ENCODE results near the gene ZBTB9. TPM values are rescaled to one million over a fixed set of nuclear protein-coding genes. Genes with fewer than 3 reads are reported as not detected.

ZBTB9 gene
- total RNA-seq, 2 donors from 2014 or later = 4.4 to 5.9 TPM

DNA sequence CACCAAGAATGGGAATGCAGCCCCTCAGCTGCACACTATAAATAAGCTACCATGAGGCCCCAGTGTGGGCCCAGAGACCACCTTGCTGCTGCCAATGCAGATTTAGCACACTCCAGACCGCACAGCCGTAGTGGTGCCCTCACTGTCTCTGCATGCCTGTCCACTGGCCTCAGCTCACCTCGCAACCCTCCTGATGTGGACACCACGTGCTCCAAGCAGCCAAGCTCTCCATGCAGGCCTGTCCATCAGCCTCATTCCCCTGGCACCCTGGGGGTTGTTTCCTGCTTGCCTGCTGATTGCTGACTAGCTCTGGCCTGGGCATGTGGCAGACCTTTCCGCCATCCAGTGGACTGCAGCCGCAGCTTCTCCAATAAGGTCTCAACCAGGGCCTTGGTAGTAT, 36.2 kb downstream of the ZBTB9 start:
- intact Hi-C loops (cut with DNase I) = no loop called here
- ATAC-seq = no peak

DNA sequence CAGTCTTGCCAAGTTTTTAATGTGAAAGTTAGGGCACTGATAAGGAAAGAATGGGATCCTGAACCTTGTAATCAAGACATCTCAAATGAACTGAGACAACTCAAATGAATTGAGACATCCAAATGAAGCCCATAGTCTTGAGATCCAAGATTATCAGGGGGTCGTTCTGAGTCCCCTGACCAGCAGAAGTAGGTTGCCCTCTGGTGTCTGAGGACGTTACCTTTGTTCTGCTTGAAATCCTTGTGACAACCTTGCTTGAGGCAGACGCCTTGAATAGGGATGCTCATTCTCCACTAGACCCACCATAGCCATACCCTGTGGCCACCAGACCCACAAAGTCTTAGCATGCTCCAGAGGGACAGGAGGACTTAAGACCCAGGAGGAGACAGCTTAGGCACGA, 37.7 kb downstream of the ZBTB9 start:
- intact Hi-C loops (cut with DNase I) = no loop called here
- ATAC-seq = no peak
- DNase-seq = no peak

More for the DNA sequence above, 36.2 kb downstream of the ZBTB9 start:
- no peak for DNase-seq

DNA sequence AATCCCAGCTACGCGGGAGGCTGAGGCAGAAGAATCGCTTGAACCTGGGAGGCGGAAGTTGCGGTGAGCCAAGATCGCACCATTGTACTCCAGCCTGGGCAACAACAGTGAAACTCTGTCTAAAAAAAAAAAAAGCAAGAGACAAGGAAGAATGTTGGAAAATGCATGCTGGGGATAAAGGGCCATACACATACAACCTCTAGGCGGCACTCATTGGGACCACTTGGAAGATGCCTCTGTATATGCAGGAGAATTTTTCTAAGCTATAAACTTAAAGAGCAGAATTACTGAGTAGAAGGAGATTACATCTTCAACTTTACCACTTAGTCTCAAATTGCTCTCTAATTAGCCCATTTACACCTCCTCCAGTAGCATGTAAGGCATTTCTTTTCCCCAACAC, 42.8 kb downstream of the ZBTB9 start:
- no peak for ATAC-seq
- no peak for DNase-seq

DNA sequence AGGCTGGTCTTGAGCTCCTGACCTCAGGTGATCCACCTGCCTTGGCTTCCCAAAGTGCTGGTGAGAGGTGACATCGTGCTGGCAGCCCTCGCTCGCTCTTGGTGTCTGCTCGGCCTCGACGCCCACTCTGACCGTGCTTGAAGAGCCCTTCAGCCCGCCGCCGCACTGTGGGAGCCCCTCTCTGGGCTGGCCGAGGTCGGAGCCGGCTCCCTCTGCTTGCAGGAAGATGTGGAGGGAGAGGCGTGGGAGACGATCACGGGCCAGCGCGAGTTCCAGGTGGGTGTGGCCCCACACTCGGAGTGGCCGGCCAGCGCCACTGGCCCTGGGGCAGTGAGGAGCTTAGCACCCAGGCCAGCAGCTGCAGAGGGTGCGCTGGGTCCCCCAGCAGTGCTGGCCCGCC, 48.1 kb downstream of the ZBTB9 start:
- DNase-seq = no peak
- intact Hi-C loops (cut with DNase I) = no loop called here
- ATAC-seq = no peak

More for the DNA sequence above, 42.8 kb downstream of the ZBTB9 start:
- intact Hi-C loops (cut with DNase I) = no loop called here

DNA sequence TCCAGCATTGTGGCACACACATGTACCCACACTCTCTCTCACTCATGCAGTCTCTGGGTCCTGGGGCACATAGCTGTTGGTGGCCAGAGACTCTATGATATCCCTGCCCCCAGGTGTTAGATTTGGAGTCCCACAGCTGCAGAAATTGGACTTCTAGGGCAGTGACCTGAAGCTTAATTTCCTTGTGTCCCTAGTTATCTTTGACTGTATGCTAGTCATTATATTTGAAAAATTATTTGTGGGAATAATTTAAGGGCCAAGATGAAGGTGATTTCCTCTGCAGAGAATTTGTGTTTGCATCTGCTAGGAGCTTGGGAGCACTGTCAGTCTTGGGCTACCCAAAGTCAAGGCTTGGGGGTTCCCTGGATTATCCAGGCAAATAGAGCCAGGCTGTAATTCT, 50.1 kb downstream of the ZBTB9 start:
- ATAC-seq (no peak), DNase-seq (no peak)
- intact Hi-C loops (cut with DNase I) = no loop called here

DNA sequence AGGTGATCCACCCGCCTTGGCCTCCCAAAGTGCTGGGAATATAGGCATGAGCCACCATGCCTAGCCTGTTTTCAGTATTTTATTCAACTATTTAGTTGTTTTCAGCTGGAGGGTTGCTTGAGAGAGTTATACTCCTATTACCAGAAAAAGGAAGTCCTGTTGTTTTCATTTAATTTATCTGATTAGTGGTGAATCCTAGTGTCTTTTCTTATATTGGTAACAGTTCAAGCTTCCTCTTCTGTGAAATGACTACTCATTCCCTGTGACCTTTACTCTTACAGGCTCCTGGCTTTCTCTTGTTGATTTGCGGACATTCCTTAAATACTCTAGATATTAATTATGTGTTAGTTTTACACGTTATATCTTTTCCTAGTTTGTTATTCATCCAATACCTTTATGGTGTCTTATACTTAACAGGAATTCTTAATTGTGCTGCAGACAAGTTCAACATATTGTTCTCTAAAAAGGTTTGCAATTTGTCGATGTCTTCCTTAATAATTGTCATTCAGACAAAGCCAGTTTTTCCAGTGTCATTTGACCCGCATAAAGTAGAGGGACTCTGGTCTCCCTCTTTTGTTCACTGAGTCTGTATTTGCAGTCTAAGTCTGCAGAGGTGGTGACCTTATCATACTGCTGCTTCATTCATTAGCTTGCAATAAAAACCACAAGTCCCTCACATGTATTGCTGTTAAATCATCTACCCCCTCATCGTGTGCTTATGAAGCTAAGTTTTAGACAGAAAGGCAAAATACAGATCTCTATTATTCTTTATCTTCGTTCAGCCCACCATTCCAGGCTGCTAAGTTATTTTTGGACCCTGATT, 51.4 kb downstream of the ZBTB9 start:
- ATAC-seq = no peak
- DNase-seq = no peak
- intact Hi-C loops (cut with DNase I) = no loop called here

Small RNAs within 50 kb of the gene (microRNA-seq; reads per million reads assigned to microRNA genes)
- 0 to 0.20 reads per million in 2 donors for gene MIR5004

Other genes with a start within 250 kb of the ZBTB9 start
- 10 to 100 TPM; 13.3 to 14.3 TPM for gene HSD17B8, start 249.9 kb upstream of the ZBTB9 start, total RNA-seq
- 10 to 100 TPM; 29.7 to 30.0 TPM for gene RING1, start 246.1 kb upstream of the ZBTB9 start, total RNA-seq
- gene VPS52, start 182.7 kb upstream of the ZBTB9 start, total RNA-seq = 10 to 100 TPM; 25.9 to 33.4 TPM
- 1,000 to 10,000 TPM; 1,167 to 1,230 TPM for gene RPS18, start 182.5 kb upstream of the ZBTB9 start, total RNA-seq
- gene B3GALT4, start 177.5 kb upstream of the ZBTB9 start, total RNA-seq = 1 to 10 TPM; 7.5 to 9.8 TPM
- 10 to 100 TPM; 19.0 to 31.6 TPM for gene WDR46, start 165.3 kb upstream of the ZBTB9 start, total RNA-seq
- 10 to 100 TPM; 43.9 to 47.5 TPM for gene PFDN6, start 165.0 kb upstream of the ZBTB9 start, total RNA-seq
- gene RGL2, start 155.6 kb upstream of the ZBTB9 start, total RNA-seq = 10 to 100 TPM; 48.5 to 54.3 TPM
- gene TAPBP, start 140.5 kb upstream of the ZBTB9 start, total RNA-seq = 10 to 100 TPM; 74.0 to 80.9 TPM
- 10 to 100 TPM; 14.1 to 15.7 TPM for gene ZBTB22, start 136.8 kb upstream of the ZBTB9 start, total RNA-seq
- gene DAXX, start 131.6 kb upstream of the ZBTB9 start, total RNA-seq = 10 to 100 TPM; 16.2 to 22.5 TPM
- 1 to 10 TPM in 1 of 2 donors, under 1 TPM in 1; 0.31 to 1.9 TPM for gene KIFC1, start 62.8 kb upstream of the ZBTB9 start, total RNA-seq
- 10 to 100 TPM; 49.5 to 58.3 TPM for gene PHF1, start 43.6 kb upstream of the ZBTB9 start, total RNA-seq
- gene CUTA, start 36.5 kb upstream of the ZBTB9 start, total RNA-seq = 100 to 1,000 TPM; 114 to 126 TPM
- gene SYNGAP1, start 34.5 kb upstream of the ZBTB9 start, total RNA-seq = 1 to 10 TPM; 9.0 to 9.8 TPM
- 10 to 100 TPM; 17.6 to 21.6 TPM for gene BAK1, start 125.7 kb downstream of the ZBTB9 start, total RNA-seq
- 10 to 100 TPM in 1 of 2 donors, 1 to 10 TPM in 1; 9.6 to 16.6 TPM for gene ITPR3, start 166.7 kb downstream of the ZBTB9 start, total RNA-seq

All from left cardiac atrium (tissue), 4 donors.